ENCODE data around the gene SPOCK3.
"Not testable (repeated sequence)": the region's sequence is repeated elsewhere in the genome, so short reads cannot be mapped to it uniquely, and the experiment has no call there.

SPOCK3 gene

DNA sequence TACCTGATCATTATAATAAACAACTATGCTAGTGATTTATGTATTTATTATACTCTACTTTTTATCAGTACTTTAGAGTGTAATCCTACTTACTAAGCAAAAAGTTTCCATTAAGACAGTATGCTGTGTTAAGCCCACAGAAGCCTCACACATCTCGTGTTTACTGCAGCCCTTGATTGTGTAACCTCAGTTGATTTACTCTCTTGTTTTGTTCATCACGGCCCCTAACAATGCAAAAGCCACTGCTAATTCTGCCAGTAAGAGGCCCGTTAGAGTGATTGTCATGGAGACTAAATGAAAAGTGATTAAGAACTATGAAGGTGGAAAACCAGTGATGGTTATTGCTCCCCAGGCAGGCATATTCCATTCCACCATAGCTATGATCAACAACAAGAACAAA, 436.2 kb downstream of the SPOCK3 start:
- no peak for DNase-seq

GRCh38 chr4:166777760-166778159, 456.5 kb downstream of the SPOCK3 start:
- DNase-seq = no peak

- DNase-seq = no peak
Observed at GRCh38 chr4:166763018-166763417, 471.3 kb downstream of the SPOCK3 start.

- no peak for DNase-seq
Observed at GRCh38 chr4:166741742-166742141, 492.6 kb downstream of the SPOCK3 start.

DNA sequence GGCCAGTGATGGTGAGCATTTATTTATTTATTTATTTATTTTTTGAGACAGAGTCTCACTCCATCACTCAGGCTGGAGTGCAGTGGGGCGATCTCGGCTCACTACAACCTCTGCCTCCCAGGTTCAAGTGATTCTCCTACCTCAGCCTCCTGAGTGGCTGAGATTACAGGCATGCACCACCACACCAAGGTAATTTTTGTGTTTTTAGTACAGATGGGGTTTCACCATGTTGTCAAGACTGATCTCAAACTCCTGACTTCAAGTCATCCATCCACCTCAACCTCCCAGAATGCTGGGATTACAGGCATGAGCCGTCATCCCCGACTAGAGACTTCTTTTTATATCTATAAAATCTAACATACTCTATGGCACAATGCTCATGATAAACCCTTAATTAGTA, 495.1 kb downstream of the SPOCK3 start:
- DNase-seq = not testable (repeated sequence)

DNA sequence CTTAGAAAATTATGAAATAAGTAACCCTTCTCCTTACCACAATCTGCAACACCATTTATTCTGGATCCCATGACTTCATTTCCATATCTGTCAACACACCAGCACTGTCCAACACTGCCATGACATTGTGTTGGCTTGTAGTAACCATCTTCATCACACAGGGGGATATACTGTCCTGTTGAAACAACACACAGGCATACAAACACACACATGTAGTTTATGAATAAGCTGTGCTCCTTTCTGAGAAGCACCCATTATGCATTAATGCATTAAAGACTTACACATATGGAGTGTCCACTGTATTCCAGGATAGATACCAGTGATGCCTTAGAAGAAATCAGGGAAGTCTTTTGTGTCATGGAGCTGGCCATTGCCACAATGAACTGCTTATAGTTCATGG, 496.9 kb downstream of the SPOCK3 start:
- DNase-seq = no peak

GRCh38 chr4:166735553-166735952, 498.7 kb downstream of the SPOCK3 start:
- no peak for DNase-seq

- DNase-seq = no peak
Observed at GRCh38 chr4:166734797-166735196, 499.5 kb downstream of the SPOCK3 start.

GRCh38 chr4:166733686-166734085, 500.6 kb downstream of the SPOCK3 start:
- DNase-seq = no peak

DNA sequence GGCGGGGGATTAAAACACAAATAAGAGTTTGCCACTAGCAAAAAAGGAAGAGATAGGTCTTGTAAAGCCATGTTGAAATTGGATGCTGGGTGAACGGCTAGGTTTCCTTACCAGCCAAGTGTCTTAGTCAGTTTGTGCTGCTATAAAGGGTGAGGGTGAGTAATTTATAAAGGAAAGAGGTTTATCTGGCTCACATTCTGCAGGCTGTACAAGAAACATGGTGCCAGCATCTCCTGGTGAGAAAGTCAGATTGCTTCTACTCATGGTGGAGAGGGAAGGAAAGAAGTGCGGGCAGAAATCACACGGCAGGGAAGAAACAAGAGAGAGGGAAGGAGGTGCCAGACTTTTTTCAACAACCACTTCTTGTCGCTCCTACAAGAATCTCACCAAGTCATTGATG, 507.5 kb downstream of the SPOCK3 start:
- DNase-seq = no peak

- DNase-seq = no peak
Observed at GRCh38 chr4:166724369-166724768, 509.9 kb downstream of the SPOCK3 start.

DNA sequence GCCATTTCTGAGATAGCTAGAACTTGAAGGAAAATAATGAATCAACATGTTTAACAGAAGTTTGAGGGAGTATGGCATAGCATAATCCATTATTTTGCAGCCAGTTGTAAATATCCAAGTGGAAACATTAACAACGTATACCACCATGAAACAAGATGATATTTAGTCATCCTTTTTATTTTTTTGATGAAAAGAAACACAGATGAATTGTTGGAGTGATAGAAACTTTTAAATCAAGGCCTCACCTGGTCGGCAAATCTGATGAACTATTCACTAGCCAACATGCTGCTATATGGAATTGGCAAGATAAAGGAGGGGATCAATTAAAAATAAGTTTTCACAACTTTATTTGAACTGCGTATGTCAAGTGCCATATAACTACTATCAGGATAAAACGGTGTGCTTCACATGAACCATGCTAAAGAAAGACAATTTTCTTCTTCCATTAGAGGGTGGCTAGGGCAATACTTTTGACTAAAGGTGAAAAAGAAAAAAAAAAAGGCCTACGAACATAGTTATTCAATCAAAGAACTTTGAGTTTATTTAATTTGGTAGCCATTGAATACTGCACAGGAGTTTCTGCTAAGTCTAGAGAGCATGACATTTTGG, 510.7 kb downstream of the SPOCK3 start:
- DNase-seq = no peak

- not testable (repeated sequence) for DNase-seq
Observed at GRCh38 chr4:166715748-166716713, 518.3 kb downstream of the SPOCK3 start.

DNA sequence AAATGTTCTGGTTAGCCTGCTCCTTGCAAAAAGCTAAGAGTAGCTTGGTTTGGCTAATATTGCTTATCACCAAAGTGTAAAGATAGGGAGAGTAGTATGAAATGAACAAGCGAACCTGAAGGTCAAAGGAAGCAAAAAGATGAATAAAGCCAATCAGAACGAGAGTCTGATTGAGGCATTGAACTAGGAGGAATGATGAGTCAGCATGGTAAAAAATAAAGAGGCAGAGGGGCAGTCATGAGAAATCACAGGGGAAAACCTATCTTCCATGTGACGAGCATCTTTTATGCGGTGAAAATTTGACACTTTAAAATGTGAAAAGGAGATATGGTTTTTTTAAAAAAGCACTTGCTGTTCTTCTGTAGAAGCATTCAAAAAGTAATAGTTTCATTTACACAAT, 533.7 kb downstream of the SPOCK3 start:
- no peak for DNase-seq

- DNase-seq = no peak
Observed at GRCh38 chr4:166688835-166689234, 545.5 kb downstream of the SPOCK3 start.

DNA sequence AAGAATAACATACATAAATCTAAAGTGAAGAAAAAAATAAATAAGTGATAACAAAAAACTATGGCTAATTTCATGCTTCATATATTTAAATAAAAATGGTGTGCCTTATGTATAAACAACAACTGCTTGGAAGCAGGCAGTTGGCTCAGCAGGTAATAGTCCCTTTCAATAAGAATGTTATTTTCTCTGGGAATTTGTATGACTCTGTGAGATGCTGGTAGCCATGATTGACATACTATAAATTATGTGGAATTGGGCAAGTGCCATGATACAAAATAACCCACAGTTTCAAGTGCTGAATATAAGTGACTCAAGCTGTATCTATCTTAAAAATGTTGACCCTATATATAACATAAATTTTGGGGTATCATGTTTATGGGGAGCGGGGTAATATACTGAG, 546.5 kb downstream of the SPOCK3 start:
- no peak for DNase-seq
